Measurements from ENCODE around the gene PRPSAP1. TPM values are rescaled to one million over a fixed set of nuclear protein-coding genes. Genes with fewer than 3 reads are reported as not detected.

PRPSAP1 gene
- total RNA-seq, 4 donors from 2014 or later: 10.2 to 23.4 (median 15.9) TPM

- no peak overlapping the region for H3K27ac ChIP-seq
- TF ChIP-seq CTCF (IDR thresholded peaks at IDR 0.05 in 4 of 5, conservative IDR thresholded peaks at IDR 0.05 in 1 of 5) (no peak), POLR2A (IDR thresholded peaks at IDR 0.05) (no peak)
- intact Hi-C loops (cut with DNase I; ENCODE audit: low total_unique reads): no loop called here
- ATAC-seq (no peak), DNase-seq (no peak)
- H3K9me3 ChIP-seq: no peaks in the 10 kb centered on the region
- in situ Hi-C loops (cut with MboI; ENCODE audit: low sequenced_read_pairs in 4 of 4): no loop called here
- H3K4me3 ChIP-seq: no peak overlapping the region
- no peaks in the 10 kb centered on the region for H3K27me3 ChIP-seq
- H3K36me3 ChIP-seq: no peaks in the 10 kb centered on the region
- H3K4me1 ChIP-seq: peaks cover 3 to 13% of the 10 kb centered on the region in 2 donors
These were observed 3.2 kb upstream of the PRPSAP1 start for GRCh38 chr17:76356803-76357456.

- H3K4me1 ChIP-seq: peaks cover 6 to 13% of the 10 kb centered on the region in 2 donors
- no peak for ATAC-seq
- DNase-seq: no peak
- H3K4me3 ChIP-seq: peak overlapping the region in 1 of 4 donors; percentile 83
- H3K36me3 ChIP-seq: no peaks in the 10 kb centered on the region
- intact Hi-C loops (cut with DNase I; ENCODE audit: low total_unique reads) (loop anchor here (2.0 kb wide), 1 partner anchor 16 kb away; no protein-coding TSS in a partner anchor), in situ Hi-C loops (cut with MboI; ENCODE audit: low sequenced_read_pairs in 4 of 4) (no loop called here)
- H3K9me3 ChIP-seq: no peaks in the 10 kb centered on the region
- H3K27me3 ChIP-seq: no peaks in the 10 kb centered on the region
- TF ChIP-seq POLR2A (IDR thresholded peaks at IDR 0.05) (no peak), CTCF (IDR thresholded peaks at IDR 0.05 in 4 of 5, conservative IDR thresholded peaks at IDR 0.05 in 1 of 5) (no peak)
- no peak overlapping the region for H3K27ac ChIP-seq
These were observed 1.1 kb upstream of the PRPSAP1 start for GRCh38 chr17:76354747-76355310.

GRCh38 chr17:76354317-76354729 is 607 bp upstream of the PRPSAP1 start:
- no peak for TF ChIP-seq CTCF (IDR thresholded peaks at IDR 0.05 in 4 of 5, conservative IDR thresholded peaks at IDR 0.05 in 1 of 5)
- no peak for TF ChIP-seq POLR2A (IDR thresholded peaks at IDR 0.05)
- no peak for DNase-seq
- Histone ChIP-seq H3K27me3 (no peaks in the 10 kb centered on the region), H3K4me1 (peaks cover 6 to 13% of the 10 kb centered on the region in 2 donors), H3K27ac (peak overlapping the region; percentile 74 to 95 (median 84)), H3K9me3 (no peaks in the 10 kb centered on the region), H3K36me3 (no peaks in the 10 kb centered on the region), H3K4me3 (peak overlapping the region; percentile 72 to 99 (median 88))
- no peak for ATAC-seq
- intact Hi-C loops (cut with DNase I; ENCODE audit: low total_unique reads): loop anchor here (2.0 kb wide), 1 partner anchor 16 kb away; no protein-coding TSS in a partner anchor
- in situ Hi-C loops (cut with MboI; ENCODE audit: low sequenced_read_pairs in 4 of 4): no loop called here

- intact Hi-C loops (cut with DNase I; ENCODE audit: low total_unique reads) (loop anchor here (1.0 kb wide), 1 partner anchor 32 kb away; no protein-coding TSS in a partner anchor), in situ Hi-C loops (cut with MboI; ENCODE audit: low sequenced_read_pairs in 4 of 4) (no loop called here)
- ATAC-seq (peak; percentile 13 to 26), DNase-seq (peak in 1 of 2 donors; percentile 12)
- peaks cover 6 to 13% of the 10 kb centered on the region in 2 donors for H3K4me1 ChIP-seq
- H3K36me3 ChIP-seq: no peaks in the 10 kb centered on the region
- peak overlapping the region; percentile 72 to 99 (median 88) for H3K4me3 ChIP-seq
- no peaks in the 10 kb centered on the region for H3K27me3 ChIP-seq
- peak overlapping the region; percentile 74 to 95 (median 84) for H3K27ac ChIP-seq
- TF ChIP-seq POLR2A (IDR thresholded peaks at IDR 0.05): no peak
- no peak for TF ChIP-seq CTCF (IDR thresholded peaks at IDR 0.05 in 4 of 5, conservative IDR thresholded peaks at IDR 0.05 in 1 of 5)
- H3K9me3 ChIP-seq: no peaks in the 10 kb centered on the region
These were observed 615 bp downstream of the PRPSAP1 start for GRCh38 chr17:76353004-76353598.
